Endothelial cell of umbilical vein (primary cell): Measurements from ENCODE around the gene GRM4.

Source experiments
- CTCF ChIP-seq, 2 donors: IDR thresholded peaks; 1 replicate in 1 of 2; 2 replicates in 1 of 2; pipeline ENCODE4 v1.5.1; 2011; ENCODE audit warnings: low read length in 2 of 2, mild to moderate bottlenecking in 2 of 2, moderate library complexity in 2 of 2, control low read depth in 1 of 2, inconsistent platforms in 1 of 2, low read depth in 1 of 2; ENCODE audit not compliant: insufficient read depth in 1 of 2; ENCODE audit errors: extremely low read depth in 1 of 2
- EZH2 ChIP-seq: IDR thresholded peaks from 2 replicates; pipeline ENCODE4 v1.6.1; 2012; ENCODE audit warnings: borderline replicate concordance, low read depth, mild to moderate bottlenecking, moderate library complexity, low read length, inconsistent platforms; ENCODE audit not compliant: severe bottlenecking
- POLR2A ChIP-seq: IDR thresholded peaks from 2 replicates; pipeline ENCODE4 v1.6.1; 2012; ENCODE audit warnings: low read depth, mild to moderate bottlenecking, control low read depth, low read length

- TF ChIP-seq CTCF (IDR thresholded peaks at IDR 0.05; ENCODE audit: extremely low read depth in 1 of 2, insufficient read depth in 1 of 2, low read depth in 1 of 2, low read length in 2 of 2) (no peak), POLR2A (no peak), EZH2 (no peak)
Measured at GRCh38 chr6:34099878-34100277, 46.0 kb downstream of the GRM4 start.
